Measurements from ENCODE around the gene APOBEC3F. TPM values are rescaled to one million over a fixed set of nuclear protein-coding genes. Genes with fewer than 3 reads are reported as not detected.

Gene APOBEC3F
- total RNA-seq, 2 donors from 2014 or later = 3.4 to 6.3 TPM

GRCh38 chr22:39084666-39085065 is 44.0 kb downstream of the APOBEC3F start:
- no peak for TF ChIP-seq CTCF (IDR thresholded peaks at IDR 0.05)
- Histone ChIP-seq H3K9me3 (no peaks in the 10 kb centered on the region), H3K36me3 (no peaks in the 10 kb centered on the region), H3K27ac (no peak overlapping the region), H3K4me1 (no peaks in the 10 kb centered on the region), H3K4me3 (no peak overlapping the region), H3K27me3 (no peaks in the 10 kb centered on the region)
- no peak for DNase-seq (ENCODE audit: low spot score)

DNA sequence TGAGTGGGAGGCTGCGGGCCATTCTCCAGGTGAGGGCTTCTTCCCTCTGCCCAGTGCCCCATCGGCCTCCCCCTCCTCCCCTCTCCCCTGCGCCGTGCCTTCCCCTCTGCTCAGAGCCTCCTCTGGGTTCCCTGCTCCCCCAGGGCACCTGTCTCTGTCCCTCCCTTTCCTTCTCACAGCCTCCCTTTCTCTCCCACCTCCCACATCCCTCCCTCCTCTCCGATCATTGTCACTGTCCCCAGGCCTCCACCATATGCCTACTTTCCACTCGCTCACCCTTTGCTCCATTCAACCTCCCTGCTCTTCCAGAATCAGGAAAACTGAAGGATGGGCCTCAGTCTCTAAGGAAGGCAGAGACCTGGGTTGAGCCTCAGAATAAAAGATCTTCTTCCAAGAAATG is 46.4 kb downstream of the APOBEC3F start:
- DNase-seq (ENCODE audit: low spot score) = no peak
- no peak for TF ChIP-seq CTCF (IDR thresholded peaks at IDR 0.05)
- H3K27me3 ChIP-seq = no peaks in the 10 kb centered on the region
- H3K27ac ChIP-seq = no peak overlapping the region
- H3K36me3 ChIP-seq = no peaks in the 10 kb centered on the region
- H3K4me1 ChIP-seq = no peaks in the 10 kb centered on the region
- no peaks in the 10 kb centered on the region for H3K9me3 ChIP-seq
- no peak overlapping the region for H3K4me3 ChIP-seq

- DNase-seq (ENCODE audit: low spot score) = no peak
- no peak for TF ChIP-seq CTCF (IDR thresholded peaks at IDR 0.05)
- H3K27ac ChIP-seq = no peak overlapping the region
Measured at GRCh38 chr22:39087881-39088684, 47.4 kb downstream of the APOBEC3F start.

GRCh38 chr22:39088685-39089032 is 48.0 kb downstream of the APOBEC3F start:
- Histone ChIP-seq H3K27me3 (no peaks in the 10 kb centered on the region), H3K27ac (no peak overlapping the region), H3K36me3 (no peaks in the 10 kb centered on the region), H3K4me1 (no peaks in the 10 kb centered on the region), H3K4me3 (no peak overlapping the region), H3K9me3 (no peaks in the 10 kb centered on the region)
- DNase-seq (ENCODE audit: low spot score) = no peak
- TF ChIP-seq CTCF (IDR thresholded peaks at IDR 0.05) = no peak

More at GRCh38 chr22:39087881-39088684, 47.4 kb downstream of the APOBEC3F start:
- Histone ChIP-seq H3K27me3 (no peaks in the 10 kb centered on the region), H3K4me3 (no peak overlapping the region), H3K4me1 (no peaks in the 10 kb centered on the region), H3K9me3 (no peaks in the 10 kb centered on the region), H3K36me3 (no peaks in the 10 kb centered on the region)

DNA sequence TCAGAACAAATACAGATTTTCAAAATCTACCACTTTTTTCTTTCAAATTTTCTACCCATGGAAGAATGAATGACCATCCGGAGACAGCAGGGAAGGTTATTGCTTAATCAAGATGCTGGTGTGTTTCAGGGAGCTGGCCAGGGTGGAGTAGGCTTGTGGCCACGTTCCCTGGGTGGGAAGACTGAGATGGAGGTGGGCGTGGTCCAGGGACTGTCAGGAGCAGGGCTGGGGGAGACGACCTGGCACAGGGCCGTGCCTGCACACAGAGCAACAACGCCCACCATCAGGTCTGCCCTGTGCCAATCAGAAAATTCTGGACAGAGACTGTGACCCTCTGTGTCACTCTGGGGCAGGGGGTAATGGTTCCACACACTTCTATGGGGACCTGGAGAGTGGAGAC is 49.3 kb downstream of the APOBEC3F start:
- H3K4me3 ChIP-seq = no peak overlapping the region
- H3K36me3 ChIP-seq = no peaks in the 10 kb centered on the region
- H3K27me3 ChIP-seq = no peaks in the 10 kb centered on the region
- no peak overlapping the region for H3K27ac ChIP-seq
- no peaks in the 10 kb centered on the region for H3K9me3 ChIP-seq
- no peaks in the 10 kb centered on the region for H3K4me1 ChIP-seq
- TF ChIP-seq CTCF (IDR thresholded peaks at IDR 0.05) = no peak
- no peak for DNase-seq (ENCODE audit: low spot score)

All from right atrium auricular region (tissue), 2 donors.